ELR (cell line): ENCODE results near the gene TRAPPC10.

Source experiments
- DNase-seq: peaks from one replicate; pipeline ENCODE4 v3.0.0-alpha.2; 2015; ENCODE audit warnings: low read depth

TRAPPC10 gene

GRCh38 chr21:43981871-43982210 lies 30.3 kb upstream of the TRAPPC10 start:
- no peak for DNase-seq

- DNase-seq: no peak
Observed at GRCh38 chr21:43982489-43983078, 29.5 kb upstream of the TRAPPC10 start.

DNA sequence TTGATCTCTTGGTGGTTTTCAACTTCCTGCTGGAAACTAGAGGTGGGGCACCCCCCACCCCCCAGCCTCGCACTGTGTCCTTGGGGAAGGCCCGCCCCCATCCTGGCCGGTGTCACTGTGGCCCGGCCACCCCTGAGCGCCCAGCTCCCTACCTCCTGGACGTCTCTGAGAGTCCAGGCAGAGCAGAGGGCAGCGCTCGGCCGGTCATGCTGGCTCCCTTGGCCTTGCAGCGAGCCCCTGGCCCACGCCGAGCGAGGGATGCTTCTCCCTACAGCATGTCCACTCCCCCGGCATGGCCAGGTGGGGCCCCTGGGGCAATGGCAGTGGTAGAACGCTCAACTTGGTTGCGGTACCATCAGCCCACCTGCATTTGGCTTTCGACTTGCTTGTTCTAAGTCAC lies 28.7 kb upstream of the TRAPPC10 start:
- no peak for DNase-seq

DNA sequence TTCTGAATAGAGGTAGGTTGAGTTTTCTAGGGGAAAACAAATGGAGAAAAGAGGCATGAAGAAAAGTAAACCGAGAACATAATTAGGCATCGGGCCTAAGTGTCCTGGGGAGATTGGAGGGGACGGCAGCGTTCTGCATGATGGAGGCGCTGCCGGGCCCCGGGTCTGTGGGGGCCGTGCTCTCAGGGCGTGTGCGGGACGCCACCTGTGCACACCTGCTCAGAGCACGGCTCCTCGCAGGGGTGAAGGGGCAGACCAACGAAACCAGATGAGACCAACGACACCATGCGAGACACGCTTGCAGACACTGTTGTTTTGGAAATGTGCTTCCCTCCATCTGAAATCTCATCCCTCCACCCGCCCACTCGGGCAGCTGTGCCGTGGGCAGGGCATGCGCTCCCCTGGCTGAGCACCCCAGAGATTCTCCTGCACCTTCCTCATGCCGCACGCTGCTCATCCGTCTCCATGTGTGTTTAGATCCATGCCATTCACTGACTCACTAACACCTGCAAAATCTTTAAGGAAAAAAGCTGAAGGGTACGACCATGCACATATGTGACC lies 28.2 kb upstream of the TRAPPC10 start:
- no peak for DNase-seq

- DNase-seq: peak; percentile 15
Observed at GRCh38 chr21:43984905-43985689, 27.0 kb upstream of the TRAPPC10 start.

DNA sequence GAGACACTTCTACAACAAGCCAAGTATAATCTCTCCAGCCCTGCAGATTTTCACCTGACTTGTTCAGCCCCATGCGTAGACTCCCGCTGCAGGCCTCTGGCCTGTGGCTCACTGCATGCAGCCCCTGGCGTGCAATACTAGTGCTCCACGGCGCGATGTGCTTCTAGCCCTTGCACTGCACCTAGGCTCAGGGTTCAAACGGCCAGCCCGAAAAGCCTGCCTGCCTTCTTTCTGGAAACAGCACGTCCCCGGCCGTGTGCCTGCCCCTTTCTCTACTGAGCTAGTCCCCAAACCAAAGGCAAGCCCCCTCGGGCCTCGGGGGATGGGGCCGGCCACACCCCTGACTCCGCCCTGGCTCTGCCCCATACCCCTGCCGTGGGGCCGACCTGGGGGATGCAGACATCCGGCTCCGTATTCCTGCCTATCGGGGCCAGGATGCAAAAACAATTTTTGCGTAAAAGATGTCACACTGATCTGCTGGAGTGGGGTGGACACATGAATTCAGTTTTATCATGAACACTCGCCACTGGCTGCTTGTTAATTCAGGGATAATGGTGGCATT lies 26.3 kb upstream of the TRAPPC10 start:
- no peak for DNase-seq

DNA sequence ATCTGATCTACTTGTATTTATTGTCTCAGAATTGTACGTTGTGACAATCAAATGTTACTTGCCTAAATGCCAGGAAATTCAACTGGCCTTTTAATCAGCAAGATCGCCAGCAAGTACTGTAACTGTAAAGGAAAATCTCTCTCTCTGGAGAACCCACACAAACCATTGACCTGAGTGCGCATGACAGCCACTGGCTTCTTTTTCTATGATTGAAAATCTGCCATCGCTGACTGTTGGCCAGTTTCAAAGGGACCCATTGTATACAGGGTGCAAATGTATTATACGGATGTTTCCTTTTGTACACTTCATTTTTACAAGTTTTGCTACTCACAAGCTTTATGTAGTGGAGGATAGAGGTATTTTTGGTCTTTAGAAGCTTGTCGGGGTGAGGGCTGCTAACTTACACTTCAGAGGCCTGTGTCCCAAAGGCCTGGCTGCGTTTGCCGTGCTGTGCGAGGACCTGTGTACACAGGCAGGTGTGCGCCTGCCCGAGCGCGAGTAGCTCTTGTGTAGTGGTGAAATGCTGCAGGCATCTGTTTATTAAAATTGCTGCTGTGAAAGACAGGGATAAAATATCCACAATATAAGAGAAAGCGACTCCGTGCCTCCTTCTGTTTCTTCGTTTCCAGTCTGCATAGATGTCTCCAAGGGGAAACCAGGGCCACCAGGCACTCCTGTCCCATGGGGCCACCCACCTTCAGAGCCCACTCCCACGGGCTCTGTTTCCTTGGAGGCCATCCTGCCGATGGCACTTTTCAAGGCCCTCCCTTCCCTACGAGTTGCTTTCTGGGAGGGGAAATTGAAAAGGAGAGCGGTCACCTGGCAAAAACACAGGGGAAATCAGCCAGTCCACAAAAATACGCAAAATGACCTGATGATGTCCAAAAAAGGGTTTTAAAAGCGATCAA lies 25.3 kb upstream of the TRAPPC10 start:
- DNase-seq: no peak

- DNase-seq: no peak
Observed at GRCh38 chr21:43987509-43987908, 24.6 kb upstream of the TRAPPC10 start.

DNA sequence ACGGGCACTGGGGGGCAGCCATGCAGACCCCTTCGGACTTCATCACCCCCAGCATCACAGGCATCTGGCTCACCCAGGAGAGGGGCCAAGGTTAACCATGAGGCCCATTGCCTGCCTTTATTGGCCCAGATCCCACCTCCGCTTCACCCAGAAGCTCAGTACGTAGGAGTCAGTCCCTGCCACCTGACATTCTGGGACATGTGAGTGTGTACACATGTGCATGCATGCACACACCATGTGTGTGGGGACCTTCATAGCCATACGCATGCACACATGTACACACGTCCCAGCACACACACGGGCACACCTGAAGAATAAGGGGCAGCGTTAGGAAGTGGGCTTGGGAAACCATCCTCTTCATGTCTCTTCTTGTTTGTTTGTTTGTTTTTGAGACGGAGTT lies 24.1 kb upstream of the TRAPPC10 start:
- DNase-seq: no peak

DNA sequence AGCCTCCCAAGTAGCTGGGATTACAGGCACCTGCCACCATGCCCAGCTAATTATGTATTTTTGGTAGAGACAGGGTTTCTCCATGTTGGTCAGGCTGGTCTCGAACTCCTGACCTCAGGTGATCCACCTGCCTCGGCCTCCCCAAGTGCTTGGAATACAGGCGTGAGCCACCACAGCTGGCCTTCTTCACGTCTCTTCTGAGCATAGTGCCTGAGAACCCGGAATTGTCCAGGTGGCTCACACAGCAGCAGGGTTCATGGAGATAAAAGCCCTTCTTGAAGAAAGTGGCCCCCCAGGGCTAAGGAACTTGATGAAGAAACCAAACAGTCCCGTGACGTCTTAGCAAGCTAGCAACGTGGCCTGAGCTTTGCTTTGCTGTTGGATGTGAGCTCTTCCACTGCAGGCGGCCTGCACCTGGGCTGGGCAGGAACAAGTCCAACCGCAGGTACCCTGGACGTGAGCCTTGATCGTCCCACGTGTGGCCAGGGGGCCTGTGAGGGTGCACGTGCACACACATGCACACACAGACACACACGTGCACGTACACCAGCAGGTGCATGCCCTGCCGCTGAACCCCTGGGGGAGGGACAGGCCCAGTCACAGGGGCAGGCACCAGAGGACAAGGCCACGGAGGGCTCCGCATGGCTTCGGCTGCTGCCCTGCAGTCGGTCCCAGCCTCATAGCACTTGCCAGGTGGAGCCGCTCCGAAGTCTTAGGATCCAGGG lies 23.4 kb upstream of the TRAPPC10 start:
- DNase-seq: no peak

DNA sequence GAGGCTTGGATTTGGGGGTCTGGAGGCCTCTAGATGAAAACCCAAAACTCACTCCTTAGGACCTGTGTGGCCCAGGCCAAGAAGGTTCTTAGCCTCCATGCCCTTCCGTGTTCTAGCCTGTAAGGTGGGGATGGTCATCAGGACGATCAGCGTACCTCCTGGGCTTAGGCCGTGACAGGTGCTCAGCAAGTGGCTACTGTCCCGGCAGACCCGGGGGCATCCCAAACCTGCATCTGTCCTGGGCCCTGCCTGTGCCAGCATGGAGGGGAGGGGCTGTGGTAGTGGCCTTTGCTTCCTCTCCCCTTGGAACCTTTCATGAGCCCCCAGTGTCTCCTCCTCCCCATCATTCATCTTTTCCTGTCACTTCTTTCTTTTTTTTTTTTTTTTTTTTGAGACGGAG lies 22.7 kb upstream of the TRAPPC10 start:
- no peak for DNase-seq

- DNase-seq: no peak
Observed at GRCh38 chr21:43991447-43991991, 20.6 kb upstream of the TRAPPC10 start.

DNA sequence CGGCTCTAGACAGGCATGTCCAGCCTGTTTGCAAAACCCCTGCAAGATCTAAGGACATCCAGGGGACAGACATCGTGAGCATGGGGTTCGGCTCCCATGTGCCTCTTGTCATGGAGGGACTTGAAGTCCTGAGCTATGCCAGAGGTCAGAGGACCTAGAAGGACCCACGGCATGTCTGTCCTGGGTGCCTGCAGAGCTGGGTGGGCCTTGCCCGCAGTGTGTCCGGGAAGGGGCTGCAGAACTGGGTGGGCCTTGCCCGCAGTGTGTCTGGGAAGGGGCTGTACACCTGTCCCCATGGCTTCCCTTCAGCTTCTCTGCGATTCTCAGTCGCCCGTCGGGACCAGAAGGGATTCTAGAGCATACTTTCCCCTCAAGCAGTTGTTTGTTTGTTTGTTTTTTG lies 20.0 kb upstream of the TRAPPC10 start:
- DNase-seq: no peak

GRCh38 chr21:43993420-43993934 lies 18.6 kb upstream of the TRAPPC10 start:
- DNase-seq: no peak

GRCh38 chr21:43994085-43994484 lies 18.0 kb upstream of the TRAPPC10 start:
- no peak for DNase-seq

DNA sequence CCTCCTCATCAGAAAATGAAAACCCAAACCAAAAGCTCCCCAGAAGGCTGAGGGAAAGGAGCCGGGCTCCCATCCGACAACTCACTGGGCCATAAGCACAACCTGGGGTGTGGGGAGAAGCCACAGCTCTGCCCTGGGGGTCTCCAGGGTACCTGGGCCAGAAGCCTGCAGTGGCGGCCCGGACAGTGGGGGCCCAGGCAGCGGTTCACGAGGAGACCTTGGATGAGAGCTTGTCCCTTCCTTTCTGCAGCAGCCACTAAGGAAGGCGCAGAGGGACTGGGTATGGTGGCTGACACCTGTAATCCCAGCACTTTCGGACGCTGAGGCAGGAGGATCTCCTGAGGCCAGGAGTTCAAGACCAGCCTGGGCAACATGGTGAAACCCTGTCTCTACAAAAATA lies 17.5 kb upstream of the TRAPPC10 start:
- no peak for DNase-seq

- no peak for DNase-seq
Observed at GRCh38 chr21:43995521-43996105, 16.5 kb upstream of the TRAPPC10 start.

GRCh38 chr21:43997766-43998742 lies 14.1 kb upstream of the TRAPPC10 start:
- peak; percentile 32 for DNase-seq

DNA sequence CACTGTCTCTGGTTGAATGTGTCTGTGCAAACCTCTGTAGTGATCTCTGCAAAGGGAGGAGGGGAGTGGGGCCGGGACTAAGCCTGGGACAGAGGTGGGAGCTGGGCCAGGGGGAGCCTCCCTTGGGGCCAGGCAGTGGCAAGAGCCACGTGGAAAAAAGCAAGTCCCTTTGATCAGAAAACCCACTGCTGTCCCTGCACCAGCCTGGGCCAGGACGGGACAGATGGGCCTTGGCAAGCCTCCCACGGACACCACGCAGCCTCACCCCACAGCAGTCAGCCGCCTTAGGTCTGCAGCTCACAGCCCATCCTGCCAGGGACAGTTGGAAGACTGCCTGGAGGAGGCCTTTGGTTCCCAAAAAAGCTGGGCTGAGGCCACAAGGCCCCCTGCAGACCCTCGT lies 11.7 kb upstream of the TRAPPC10 start:
- no peak for DNase-seq
